HG03280 (cell line): ENCODE results near the gene P2RY2.

ENCODE experiments used
- ATAC-seq: cut with Tn5 transposase; IDR thresholded peaks from one replicate; pipeline ENCODE4 v1.9.1; 2021; ENCODE audit warnings: mild to moderate bottlenecking, moderate library complexity; ENCODE audit not compliant: unreplicated experiment

The P2RY2 gene

DNA sequence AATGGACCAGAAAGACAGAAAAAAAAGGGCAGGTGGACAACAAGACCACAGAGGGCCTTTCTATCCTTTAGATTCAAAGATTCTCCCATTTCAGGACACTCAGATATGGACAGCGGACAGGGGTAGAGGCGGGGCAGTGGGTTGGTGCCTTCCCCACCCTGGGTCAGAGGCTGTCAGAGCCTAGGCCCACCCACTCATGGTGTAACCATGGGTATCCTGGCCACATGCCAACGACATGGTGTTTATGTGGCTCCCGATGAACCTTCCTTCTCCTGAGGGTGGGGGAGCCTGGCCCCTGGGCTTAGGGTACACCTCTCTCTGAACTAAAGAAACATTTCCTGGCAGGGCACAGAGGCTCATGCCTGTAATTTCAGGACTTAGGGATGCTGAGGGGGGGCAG, 14.3 kb upstream of the P2RY2 start:
- ATAC-seq, result no peak

DNA sequence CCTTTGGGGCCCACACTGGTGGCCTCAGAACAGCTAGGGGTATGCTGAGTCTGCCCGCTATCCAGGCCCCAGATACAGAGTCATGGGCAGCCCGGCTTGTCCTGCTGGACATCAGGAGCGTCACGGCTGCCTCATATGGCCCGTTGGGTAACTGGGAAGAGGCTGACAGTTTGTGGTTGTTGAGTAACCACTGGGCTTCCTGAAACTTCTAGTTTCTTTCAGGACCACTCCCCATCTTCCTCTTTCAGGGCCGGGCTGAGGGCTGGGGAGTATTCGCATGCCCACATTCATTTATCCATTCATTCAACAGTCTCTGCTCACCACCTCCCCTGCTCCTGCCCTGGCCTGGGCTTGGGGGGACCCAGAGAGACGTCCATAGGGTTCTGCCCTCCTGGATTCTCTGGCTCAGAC, 13.4 kb upstream of the P2RY2 start:
- no peak for ATAC-seq

DNA sequence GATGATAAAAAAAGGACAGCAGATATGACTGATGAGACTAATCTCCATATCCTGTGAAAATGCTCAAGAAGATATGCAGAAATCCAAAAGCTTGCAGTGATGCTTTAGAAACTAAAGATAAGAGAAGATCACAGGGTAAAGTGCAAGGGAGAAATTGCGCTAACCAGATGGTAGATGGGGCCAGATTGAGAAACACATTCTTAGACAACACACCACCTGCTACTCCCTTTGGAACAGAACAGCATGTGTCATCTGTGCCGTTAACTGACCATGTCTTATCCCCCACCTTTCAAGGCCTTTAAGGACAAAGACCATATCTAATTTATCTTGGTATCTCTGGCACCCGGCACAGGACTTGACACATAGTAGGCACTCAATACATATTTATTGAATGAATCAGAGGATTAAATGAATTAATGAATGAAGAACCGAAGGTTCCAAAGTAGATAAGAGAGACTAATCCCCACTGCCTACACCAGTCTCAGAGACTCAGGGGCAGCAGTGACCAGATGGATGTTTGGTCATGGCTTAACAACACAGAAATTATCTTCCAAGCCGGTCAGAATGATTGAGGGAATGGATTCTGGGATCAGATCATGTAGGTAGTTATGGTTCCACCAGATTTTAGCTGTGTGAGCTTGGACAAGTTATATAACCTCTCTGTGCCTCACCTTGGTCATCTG, 12.3 kb upstream of the P2RY2 start:
- no peak for ATAC-seq

DNA sequence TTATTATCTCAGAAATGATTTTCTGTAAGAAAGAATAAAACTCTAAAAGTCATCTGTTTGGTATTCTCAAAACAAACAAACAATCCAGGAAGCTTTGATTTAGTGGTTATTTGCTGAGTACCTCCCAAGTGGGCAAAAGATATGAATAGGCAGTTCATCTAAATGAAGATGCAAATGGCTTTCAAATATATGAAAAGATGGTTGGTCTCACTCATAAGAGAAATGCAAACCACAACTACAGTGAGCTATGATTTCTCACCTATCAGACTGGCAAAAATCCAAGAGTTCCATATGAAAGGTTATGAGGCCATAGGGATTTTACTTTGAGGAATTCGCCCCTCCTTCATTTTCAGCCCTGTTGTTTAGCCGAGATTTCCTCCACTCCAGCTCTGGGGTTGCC, 11.3 kb upstream of the P2RY2 start:
- no peak for ATAC-seq

DNA sequence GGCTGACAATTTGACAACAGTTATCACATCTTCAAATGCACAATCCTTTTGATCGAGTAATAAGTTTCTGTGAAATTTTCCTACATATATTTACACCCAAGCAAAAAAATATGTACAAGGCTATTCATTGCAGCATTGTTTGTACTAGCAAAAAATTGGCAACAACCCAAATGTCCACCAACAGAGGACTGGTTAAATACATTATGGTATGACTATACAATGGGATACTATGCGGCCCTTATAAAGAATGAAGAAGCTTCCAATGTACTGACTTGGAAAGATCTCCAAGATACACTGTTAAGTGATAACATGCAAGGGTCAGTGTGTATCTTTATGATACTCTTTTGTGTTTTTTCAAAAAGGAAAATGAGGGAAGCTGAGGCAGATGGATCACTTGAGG, 8.2 kb upstream of the P2RY2 start:
- ATAC-seq, result no peak

DNA sequence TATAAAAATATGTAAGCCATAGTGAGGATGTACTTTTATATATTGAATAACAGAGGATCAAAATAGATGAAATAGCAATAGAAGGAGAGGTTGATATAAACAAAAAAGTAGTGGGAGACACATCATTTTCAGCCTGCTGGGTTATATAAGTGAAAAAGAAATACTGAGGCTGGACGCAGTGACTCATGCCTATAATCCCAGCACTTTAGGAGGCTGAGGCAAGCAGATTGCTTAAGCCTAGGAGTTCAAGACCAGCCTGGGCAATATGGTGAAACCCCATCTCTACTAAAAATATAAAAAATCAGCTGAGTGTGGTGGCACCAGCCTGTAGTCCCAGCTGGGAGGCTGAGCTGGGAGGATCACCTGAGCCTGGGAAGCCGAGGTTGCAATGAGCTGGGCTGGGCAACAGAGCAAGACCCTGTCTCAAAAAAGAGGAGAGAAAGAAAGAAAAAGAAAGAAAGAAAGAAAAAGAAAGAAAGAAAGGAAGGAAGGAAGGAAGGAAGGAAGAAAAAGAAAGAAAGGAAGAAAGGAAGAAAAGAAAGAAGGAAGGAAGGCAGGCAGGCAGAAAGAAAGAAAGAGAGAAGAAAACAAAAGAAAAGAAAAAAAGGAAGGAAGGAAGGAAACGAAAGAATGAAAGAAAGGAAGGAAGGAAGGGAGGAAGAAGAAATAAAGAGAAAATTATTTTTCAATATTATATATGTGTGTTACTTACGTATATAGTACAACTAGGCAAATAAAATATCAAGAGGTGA, 7.0 kb upstream of the P2RY2 start:
- no peak for ATAC-seq

DNA sequence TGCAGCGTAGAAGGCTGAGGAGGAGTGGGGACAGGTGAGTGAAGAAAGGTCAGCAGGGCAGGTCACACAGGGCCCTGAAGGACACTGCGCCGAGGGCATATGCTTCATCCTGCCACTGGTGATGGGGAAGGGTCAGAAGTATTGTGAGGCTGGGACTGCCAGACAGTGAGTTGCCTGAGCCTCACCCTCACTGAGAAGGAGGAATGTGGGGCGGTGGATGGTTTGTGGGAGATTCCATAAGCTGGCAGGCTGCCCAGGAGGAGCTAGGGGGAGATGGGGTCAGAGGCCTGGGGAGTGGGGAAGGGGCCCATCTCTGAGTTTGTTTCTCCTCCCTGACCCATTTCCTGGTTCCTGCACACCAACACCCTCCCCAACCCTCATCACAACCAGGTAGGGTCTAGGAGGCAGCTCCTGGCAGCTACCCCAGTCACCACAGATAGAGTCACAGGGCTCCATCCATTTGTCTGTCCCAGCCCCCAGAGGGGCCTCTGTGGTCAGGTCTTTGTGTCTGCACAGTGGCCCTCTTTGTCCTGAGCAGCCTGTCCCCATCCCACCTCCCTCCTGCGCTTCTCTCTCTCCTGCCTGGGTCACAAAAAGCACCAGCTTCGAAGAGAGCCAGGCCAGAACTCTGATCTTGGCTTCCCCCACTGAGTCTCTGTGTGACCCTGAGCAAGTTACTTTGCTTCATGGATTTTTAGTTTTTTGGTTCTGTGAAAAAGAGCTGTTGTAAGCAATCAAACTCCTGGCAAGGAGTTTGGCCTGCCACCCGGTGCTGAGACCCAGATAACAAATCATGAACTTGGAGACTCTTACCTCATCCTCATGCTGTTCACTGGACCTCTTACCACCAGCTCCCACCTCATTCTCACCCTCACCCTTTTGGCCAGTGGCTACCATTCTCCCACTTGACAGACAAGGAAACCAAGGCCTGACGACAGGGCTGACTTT, 4.6 kb upstream of the P2RY2 start:
- no peak for ATAC-seq

DNA sequence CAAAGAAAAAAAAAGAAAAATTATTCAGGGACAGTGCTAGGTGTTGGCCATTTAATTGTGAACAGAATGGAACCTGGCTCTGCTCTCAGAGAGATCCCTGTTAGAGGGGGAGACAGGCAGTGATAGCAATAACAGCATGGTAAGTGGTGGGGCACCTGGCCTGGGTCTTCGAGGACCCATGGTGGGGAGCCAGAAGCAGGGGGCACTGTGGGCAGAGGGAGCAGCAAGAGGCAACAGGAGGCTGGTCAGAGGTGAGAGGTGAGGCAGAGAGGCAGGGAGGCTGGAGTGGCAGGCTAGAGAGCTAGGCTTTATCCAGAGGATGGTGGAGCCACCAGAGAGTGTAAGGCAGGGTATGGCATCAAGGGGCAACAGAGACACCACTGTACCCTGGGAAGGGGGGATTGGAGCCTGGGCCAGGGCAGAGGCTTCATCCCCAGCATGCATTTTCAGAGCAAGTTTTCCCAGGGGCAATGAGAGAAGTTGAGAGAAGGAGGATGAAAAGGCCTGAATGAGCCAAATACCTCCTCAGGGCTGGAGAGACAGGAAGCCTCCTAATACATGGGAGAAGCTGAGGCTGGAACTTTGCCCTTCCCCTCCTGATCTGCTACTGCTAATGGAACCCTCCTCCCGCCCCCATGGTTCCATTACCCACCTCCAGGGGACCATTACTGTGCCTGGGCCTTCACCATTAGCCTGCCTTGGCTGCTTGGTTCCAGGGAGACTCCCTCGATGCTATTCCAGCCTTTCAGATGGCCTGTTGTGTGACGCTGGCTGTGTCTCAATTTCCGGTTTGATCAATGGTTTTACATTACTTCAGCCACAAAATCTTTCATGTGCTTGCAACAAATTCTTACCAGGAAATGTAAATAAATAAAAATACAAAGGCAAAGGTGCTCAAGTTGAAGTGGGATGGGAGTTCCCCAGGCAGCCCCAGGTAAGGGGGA, 2.6 kb upstream of the P2RY2 start:
- ATAC-seq, result no peak

DNA sequence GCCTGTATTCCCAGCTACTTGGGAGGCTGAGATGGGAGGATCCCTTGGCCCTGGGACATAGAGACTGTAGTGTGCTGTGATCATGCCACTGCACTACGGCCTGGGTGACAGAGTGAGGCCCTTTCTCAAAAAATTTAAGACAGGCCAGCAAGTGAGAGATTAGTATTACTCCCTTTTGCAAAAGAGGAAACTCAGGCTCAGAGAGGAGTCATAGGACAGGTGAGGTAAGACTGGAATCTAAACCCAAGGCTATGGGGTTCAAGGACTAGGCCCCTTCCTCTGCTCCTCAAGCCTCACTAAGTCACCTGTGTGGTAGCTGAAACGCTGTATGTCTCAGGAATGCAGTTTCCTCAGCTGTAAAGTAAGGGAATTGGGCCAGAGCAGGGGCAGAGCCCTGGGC, 1.6 kb upstream of the P2RY2 start:
- ATAC-seq, result no peak

DNA sequence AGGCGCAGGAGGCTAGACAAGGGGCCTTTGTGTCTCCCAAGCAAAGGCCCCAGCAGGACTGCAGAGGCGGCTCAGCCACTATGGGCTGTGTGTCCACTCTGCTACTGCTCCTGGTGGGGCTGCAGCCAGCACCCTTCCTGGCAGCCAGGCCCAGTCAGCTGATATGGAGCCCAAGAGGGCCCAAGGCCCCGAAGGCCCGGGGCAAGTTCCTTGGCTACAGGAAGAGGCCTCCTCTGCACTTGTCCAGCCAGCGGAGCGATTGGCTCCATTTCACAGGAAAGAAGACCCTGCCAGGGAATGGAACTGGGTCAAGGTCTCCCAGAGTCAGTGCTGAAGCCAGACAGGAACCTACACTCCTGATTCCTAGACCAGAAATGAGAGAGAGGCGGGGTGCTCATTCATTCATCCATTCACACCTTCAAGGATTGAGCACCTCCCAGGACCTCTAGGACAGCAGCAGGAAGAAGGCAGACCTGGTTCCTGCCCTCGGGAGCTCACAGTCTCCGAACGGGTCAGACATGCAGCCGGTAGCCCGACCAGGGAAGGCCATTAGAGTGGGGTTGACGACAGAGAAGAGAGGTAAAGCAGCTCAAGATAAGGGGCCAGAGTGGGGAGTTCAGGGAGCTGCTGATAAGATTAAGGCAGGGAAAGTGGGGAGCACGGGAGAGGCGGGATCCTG, 811 bp upstream of the P2RY2 start:
- ATAC-seq, result no peak

DNA sequence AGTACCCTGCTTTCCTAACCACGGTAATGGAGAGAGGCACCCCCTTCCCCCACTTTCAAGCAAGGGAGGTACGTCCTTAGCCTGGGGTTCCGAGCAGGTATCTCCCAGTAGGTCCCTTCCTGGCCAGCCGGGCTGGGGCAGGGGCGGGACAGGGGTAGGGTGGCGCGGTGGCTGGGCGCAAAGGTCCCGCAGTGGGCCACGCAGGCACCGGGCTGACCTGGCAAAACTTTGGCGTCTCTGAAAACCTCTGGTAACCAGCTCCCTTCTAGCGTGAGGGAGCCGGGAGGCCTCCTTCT, 323 bp upstream of the P2RY2 start:
- ATAC-seq, result no peak

DNA sequence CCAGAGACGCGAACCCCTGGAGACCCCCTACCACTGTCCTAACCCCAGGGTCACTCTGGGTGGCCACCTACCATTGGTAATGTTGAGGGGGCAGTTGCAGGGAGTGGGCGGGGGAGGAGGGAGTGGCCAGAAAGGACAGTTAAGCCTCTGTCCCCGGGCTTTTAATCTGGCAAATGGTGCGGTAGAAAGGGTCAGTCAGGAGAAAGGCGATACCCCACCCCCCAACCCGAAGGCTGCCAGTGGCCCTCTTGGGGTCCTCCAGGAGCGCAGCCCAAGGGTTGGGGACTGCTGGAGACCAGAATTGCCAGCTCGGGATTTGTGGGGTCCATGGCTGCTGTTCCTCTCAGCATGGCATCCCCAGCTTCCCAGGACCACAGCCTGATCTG, 742 bp downstream of the P2RY2 start:
- no peak for ATAC-seq

DNA sequence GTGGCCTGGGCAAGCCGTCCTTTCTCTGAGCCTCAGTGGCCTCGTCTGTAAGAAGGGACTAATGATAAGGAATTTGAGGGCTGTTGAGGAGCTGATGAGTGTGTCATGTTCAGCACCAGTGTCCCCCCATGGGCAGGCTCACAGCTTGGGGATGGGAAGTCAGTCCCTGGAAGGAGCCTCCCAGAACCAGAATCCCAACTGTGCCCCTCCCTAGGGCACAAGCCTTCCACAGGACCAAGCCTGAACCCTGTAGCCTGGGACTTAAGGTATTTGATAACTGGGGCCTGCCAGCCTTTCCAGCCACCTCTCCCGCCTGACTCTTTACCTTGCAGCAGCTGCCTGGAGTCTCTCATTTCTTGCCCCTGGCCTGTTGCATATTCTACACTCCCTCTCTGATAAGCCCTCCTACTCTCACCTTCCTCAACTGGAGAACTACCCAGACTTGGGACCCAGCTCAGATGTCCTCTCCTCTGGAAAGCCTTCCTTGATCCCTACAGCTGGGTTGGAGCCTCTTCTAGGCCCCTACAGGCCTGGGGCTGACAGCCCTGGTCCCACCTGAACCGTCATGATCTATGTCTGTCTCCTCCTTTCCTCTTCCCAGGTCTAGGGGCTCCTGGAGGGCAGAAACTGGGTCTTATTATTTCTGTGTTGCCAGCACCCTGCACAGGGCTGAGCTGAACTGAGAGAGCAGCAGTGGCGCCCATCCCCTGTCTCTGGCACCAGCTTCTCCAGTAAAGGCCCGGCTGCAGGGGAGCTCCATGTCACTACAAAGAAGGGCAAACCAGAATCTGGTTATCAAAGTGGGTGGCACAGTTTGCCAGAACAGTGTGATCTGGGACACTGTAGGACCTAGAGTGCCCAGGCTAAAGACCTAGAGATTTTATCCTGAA, 1.6 kb downstream of the P2RY2 start:
- ATAC-seq, result no peak

DNA sequence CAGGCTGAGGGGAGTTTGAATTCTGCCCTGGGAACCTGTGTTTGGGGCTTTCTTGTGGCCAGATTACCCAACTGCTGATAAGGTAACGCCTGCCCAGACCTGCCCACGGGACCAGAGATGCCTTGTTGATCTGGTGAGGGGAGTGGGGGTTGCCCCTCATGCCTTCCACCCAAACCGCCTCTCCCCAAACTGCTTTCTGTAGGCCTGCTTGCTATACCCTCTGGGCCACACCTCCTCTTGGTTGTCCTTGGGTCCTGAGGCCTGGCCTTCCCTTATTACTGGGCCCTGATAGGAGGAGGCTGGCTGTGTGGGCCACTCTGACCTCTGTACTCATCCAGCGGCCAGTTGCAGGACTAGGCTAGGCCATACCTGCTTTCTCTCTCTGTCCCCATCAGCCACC, 3.4 kb downstream of the P2RY2 start:
- ATAC-seq, result no peak

DNA sequence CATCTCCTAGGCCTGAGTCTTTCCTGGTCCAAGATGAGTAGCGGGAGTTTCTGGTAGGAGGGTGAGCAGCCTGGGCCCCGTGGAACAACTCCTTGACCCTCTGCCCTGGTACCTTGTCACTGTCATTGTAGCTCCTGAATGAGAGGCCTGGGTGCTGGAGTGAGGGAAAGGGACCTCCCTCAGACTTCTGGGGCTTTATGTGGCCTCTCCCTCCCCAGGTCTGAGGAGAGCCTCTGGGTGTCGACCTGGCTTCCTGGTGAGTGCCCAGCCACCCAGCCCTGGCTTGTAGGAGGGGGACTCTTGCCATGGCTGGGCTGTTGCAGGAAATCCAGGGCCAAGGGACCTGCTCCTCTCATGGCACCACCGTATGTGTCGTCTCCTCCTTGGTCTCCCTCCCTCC, 3.9 kb downstream of the P2RY2 start:
- ATAC-seq, result no peak

DNA sequence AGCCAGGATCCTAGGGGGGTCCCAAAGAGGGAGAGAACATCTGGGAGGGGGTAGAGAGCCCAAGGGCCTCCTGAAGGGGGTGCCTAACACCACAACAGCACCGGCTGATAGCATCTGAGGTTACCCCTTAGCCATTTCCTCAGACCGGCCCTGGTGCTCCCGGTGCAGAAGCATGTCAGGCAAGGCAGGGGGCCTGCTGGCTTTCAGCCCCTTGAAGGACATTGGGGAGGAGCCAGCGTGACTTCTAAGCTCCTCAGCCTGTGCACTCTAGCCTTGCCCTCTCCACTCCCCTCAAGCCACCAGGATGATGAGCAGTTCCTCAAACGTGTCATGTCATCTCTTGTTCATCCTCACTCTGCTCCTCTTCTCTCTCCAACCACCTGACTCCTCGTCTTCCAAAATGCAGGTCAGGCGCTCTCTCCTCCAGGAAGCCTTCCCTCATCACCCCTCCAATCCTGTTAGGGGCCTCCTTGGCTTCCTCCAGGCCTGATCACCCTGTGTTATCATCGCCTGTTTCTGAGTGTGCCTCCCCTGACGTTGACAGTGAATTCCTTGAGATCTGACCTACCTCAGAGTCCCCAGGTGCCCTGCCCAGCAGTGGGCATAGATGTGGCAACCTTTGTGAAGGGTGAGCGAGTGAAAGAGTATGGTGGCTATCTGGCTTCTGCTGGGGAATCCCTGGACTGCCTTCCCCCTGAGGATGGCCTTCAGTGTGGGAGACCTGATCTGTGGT, 6.1 kb downstream of the P2RY2 start:
- no peak for ATAC-seq

DNA sequence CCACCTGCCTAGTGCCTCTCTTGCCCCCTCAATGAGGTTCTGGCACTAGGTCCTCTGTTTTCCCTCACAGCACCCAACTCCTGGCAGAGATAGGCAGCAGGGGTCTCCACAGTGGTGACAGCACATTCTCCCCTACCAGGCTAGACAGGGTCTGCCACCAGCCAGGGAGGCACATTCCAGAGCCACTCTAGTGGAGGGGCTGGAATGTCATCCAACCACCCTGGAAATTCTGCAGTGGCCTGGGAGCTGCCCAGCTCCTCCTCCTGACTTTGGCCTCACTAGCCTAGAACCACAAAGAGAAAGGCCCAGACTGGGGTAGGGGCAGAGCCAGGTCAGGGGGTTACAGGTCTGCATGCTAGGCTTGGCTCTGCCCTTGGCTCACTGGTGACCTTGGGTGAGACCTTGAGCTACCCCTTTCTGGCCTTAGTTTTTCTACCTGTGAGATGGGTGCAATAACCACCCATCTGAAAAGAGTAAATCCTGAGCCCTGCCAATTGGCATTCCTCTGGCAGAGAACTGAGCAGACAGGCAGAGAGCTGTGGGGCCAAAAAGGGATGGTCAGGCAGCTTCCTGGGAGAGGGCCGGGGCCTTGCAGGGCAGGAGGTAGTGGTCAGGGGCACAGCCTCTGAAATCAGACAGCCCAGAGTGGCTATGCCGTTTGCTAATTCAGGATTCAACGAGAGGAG, 7.1 kb downstream of the P2RY2 start:
- ATAC-seq, result no peak

DNA sequence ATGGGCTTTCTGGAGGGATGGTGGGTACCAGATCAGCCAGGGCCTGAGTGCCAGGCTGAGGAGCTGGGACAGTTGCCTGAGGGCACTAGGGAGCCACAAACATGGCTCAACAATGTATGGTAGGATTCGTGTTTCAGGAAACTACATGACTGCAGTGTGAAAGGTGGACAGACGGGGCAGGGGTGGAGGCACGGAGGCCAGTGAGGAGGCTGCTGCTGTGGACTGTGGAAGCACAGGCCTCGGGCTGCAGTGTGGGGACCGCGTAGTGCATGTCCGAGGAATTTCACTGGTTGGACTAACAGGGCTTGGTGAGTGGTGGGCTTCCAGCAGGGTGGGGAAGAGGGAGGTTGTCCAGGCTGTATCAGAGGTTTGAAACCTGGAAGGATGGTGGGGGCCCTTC, 7.8 kb downstream of the P2RY2 start:
- ATAC-seq, result no peak
